MM.1S (cell line): ENCODE data around the gene NT5C3A.
"Not testable (repeated sequence)": the region's sequence is repeated elsewhere in the genome, so short reads cannot be mapped to it uniquely, and the experiment has no call there.

ENCODE experiments used
- DNase-seq: peaks from one replicate; pipeline ENCODE4 v3.0.0-alpha.2; 2015
- H2AFZ ChIP-seq: fragments of 300-600 bp; sonication (generic); 2 replicates; pipeline ENCODE4 v1.6.0; 2016; ENCODE audit warnings: antibody characterized with exemption, low read length
- H3F3A ChIP-seq: fragments of 300-600 bp; sonication (generic); 2 replicates; pipeline ENCODE4 v1.6.1; 2016; ENCODE audit warnings: mild to moderate bottlenecking, antibody characterized with exemption, low read length, moderate library complexity, mixed read lengths; ENCODE audit not compliant: insufficient read depth
- H3K27ac ChIP-seq: fragments of 300-600 bp; sonication (generic); 2 replicates; pipeline ENCODE4 v1.5.1; 2016; ENCODE audit warnings: mild to moderate bottlenecking, low read length
- H3K27me3 ChIP-seq: fragments of 300-600 bp; sonication (generic); replicated peaks from 2 replicates; pipeline ENCODE4 v1.6.0; 2016; ENCODE audit warnings: low read length; ENCODE audit not compliant: insufficient read depth
- H3K36me3 ChIP-seq: fragments of 300-600 bp; sonication (generic); replicated peaks from 2 replicates; pipeline ENCODE4 v1.6.1; 2016; ENCODE audit warnings: mild to moderate bottlenecking, low read length, mixed read lengths; ENCODE audit not compliant: insufficient read depth
- H3K4me1 ChIP-seq: fragments of 300-600 bp; sonication (generic); 2 replicates; pipeline ENCODE4 v1.6.1; 2016; ENCODE audit warnings: low read length, mixed read lengths
- H3K4me2 ChIP-seq: fragments of 300-600 bp; sonication (generic); 2 replicates; pipeline ENCODE4 v1.6.0; 2016; ENCODE audit warnings: low read depth, low read length
- H3K4me3 ChIP-seq: fragments of 300-600 bp; sonication (generic); 2 replicates; pipeline ENCODE4 v1.5.1; 2016; ENCODE audit warnings: low read length, mixed read lengths
- H3K79me2 ChIP-seq: fragments of 300-600 bp; sonication (generic); 2 replicates; pipeline ENCODE4 v1.6.1; 2016; ENCODE audit warnings: mixed run types, low read length, mixed read lengths
- H3K9ac ChIP-seq: fragments of 300-600 bp; sonication (generic); 2 replicates; pipeline ENCODE4 v1.6.1; 2016; ENCODE audit warnings: low read length, mixed read lengths
- H3K9me2 ChIP-seq: fragments of 300-600 bp; sonication (generic); replicated peaks from 2 replicates; pipeline ENCODE4 v1.6.1; 2016; ENCODE audit warnings: mild to moderate bottlenecking, low read length, mixed read lengths; ENCODE audit not compliant: insufficient read depth
- H3K9me3 ChIP-seq: fragments of 300-600 bp; sonication (generic); replicated peaks from 2 replicates; pipeline ENCODE4 v1.6.1; 2016; ENCODE audit warnings: mild to moderate bottlenecking, low read length, mixed read lengths; ENCODE audit not compliant: insufficient read depth
- H4K20me1 ChIP-seq: fragments of 300-600 bp; sonication (generic); 2 replicates; pipeline ENCODE4 v1.6.1; 2016; ENCODE audit warnings: mild to moderate bottlenecking, low read length, moderate library complexity, mixed read lengths; ENCODE audit not compliant: insufficient read depth
- CTCF ChIP-seq: fragments of 300-600 bp; sonication (generic); IDR thresholded peaks from 2 replicates; pipeline ENCODE4 v1.5.1; 2016; ENCODE audit warnings: antibody characterized with exemption, low read length, mixed read lengths
- EZH2 ChIP-seq: fragments of 300-600 bp; sonication (generic); optimal IDR thresholded peaks from 2 replicates; pipeline ENCODE3; 2017; ENCODE audit warnings: low read depth, mild to moderate bottlenecking, antibody characterized with exemption, low read length, mixed read lengths
- EZH2phosphoT487 ChIP-seq: fragments of 300-600 bp; sonication (generic); IDR thresholded peaks from 2 replicates; pipeline ENCODE4 v1.6.1; 2018; ENCODE audit warnings: antibody characterized with exemption, low read length

The NT5C3A gene

GRCh38 chr7:33009734-33010133 is 52.8 kb downstream of the NT5C3A start:
- no peak overlapping the region for H3K4me3 ChIP-seq
- no peak for DNase-seq
- no peaks in the 10 kb centered on the region; the same call in 1 of the 2 replicates for H3K36me3 ChIP-seq
- no peaks in the 10 kb centered on the region for H3K79me2 ChIP-seq
- no peaks in the 10 kb centered on the region for H3F3A ChIP-seq
- TF ChIP-seq CTCF (no peak), EZH2 (no peak), EZH2phosphoT487 (no peak)
- no peaks in the 10 kb centered on the region for H3K9me3 ChIP-seq
- H3K9ac ChIP-seq: no peak overlapping the region
- no peaks in the 10 kb centered on the region for H3K9me2 ChIP-seq
- H3K4me2 ChIP-seq: no peak overlapping the region
- H3K4me1 ChIP-seq: no peaks in the 10 kb centered on the region
- no peaks in the 10 kb centered on the region for H4K20me1 ChIP-seq
- no peaks in the 10 kb centered on the region for H3K27me3 ChIP-seq
- no peak overlapping the region for H3K27ac ChIP-seq
- H2AFZ ChIP-seq: no peak overlapping the region

GRCh38 chr7:33005690-33006089 is 56.9 kb downstream of the NT5C3A start:
- not testable (repeated sequence) for DNase-seq, H4K20me1 ChIP-seq, H3K27me3 ChIP-seq, H3K9ac ChIP-seq, H3K4me1 ChIP-seq, H3K27ac ChIP-seq, H3K4me3 ChIP-seq, H3K79me2 ChIP-seq, H3K9me2 ChIP-seq, H3K36me3 ChIP-seq, H3K9me3 ChIP-seq, H3K4me2 ChIP-seq, H3F3A ChIP-seq, H2AFZ ChIP-seq

GRCh38 chr7:33005193-33005592 is 57.4 kb downstream of the NT5C3A start:
- not testable (repeated sequence) for DNase-seq, H3K4me2 ChIP-seq, H3F3A ChIP-seq

GRCh38 chr7:33004104-33004616 is 58.4 kb downstream of the NT5C3A start:
- H3K4me1 ChIP-seq, H2AFZ ChIP-seq, H3K9ac ChIP-seq, H4K20me1 ChIP-seq, H3K9me2 ChIP-seq, DNase-seq, H3K9me3 ChIP-seq, H3K79me2 ChIP-seq, H3K27me3 ChIP-seq, H3K4me2 ChIP-seq, H3F3A ChIP-seq, H3K27ac ChIP-seq, H3K4me3 ChIP-seq, H3K36me3 ChIP-seq: not testable (repeated sequence)

More at GRCh38 chr7:33005193-33005592, 57.4 kb downstream of the NT5C3A start:
- H3K9ac ChIP-seq, H3K4me1 ChIP-seq, H3K27ac ChIP-seq, H3K9me3 ChIP-seq, H3K79me2 ChIP-seq, H4K20me1 ChIP-seq, H3K9me2 ChIP-seq, H3K27me3 ChIP-seq, H3K4me3 ChIP-seq, H2AFZ ChIP-seq, H3K36me3 ChIP-seq: not testable (repeated sequence)

- not testable (repeated sequence) for DNase-seq, H3K4me3 ChIP-seq, H3K4me1 ChIP-seq, H2AFZ ChIP-seq, H3K36me3 ChIP-seq, H3K9ac ChIP-seq, H3F3A ChIP-seq, H3K79me2 ChIP-seq, H4K20me1 ChIP-seq, H3K9me3 ChIP-seq, H3K27ac ChIP-seq, H3K4me2 ChIP-seq, H3K9me2 ChIP-seq, H3K27me3 ChIP-seq
Measured at GRCh38 chr7:33003111-33003510, 59.5 kb downstream of the NT5C3A start.

- not testable (repeated sequence) for H3K79me2 ChIP-seq, H3K9ac ChIP-seq, H3K4me2 ChIP-seq
Measured at GRCh38 chr7:32999380-32999779, 63.2 kb downstream of the NT5C3A start.

GRCh38 chr7:32998361-32999171 is 64.0 kb downstream of the NT5C3A start:
- not testable (repeated sequence) for DNase-seq, H3K9me2 ChIP-seq, H3K27me3 ChIP-seq, H3K4me3 ChIP-seq, H3K4me2 ChIP-seq, H3K79me2 ChIP-seq, H3K9me3 ChIP-seq, H3K4me1 ChIP-seq, H3K9ac ChIP-seq, H3K27ac ChIP-seq, H3F3A ChIP-seq, H4K20me1 ChIP-seq, H2AFZ ChIP-seq, H3K36me3 ChIP-seq

More at GRCh38 chr7:32999380-32999779, 63.2 kb downstream of the NT5C3A start:
- not testable (repeated sequence) for DNase-seq, H3K4me3 ChIP-seq, H3K9me3 ChIP-seq, H3F3A ChIP-seq, H2AFZ ChIP-seq, H3K27ac ChIP-seq, H3K36me3 ChIP-seq, H3K4me1 ChIP-seq, H3K27me3 ChIP-seq, H4K20me1 ChIP-seq, H3K9me2 ChIP-seq
